ENCODE measurements around the gene NAGS.

The NAGS gene

GRCh38 chr17:43984521-43984920, 19.9 kb upstream of the NAGS start:
- in situ Hi-C loops (cut with MboI; ENCODE audit: low sequenced_read_pairs, unreplicated experiment): no loop called here
- DNase-seq (ENCODE audit: low spot score): no peak
- TF ChIP-seq CTCF (IDR thresholded peaks at IDR 0.05; ENCODE audit: borderline replicate concordance, control extremely low read depth, extremely low read depth, insufficient read depth, missing control alignments): no peak

- TF ChIP-seq CTCF (IDR thresholded peaks at IDR 0.05; ENCODE audit: borderline replicate concordance, control extremely low read depth, extremely low read depth, insufficient read depth, missing control alignments): no peak
- in situ Hi-C loops (cut with MboI; ENCODE audit: low sequenced_read_pairs, unreplicated experiment): no loop called here
- no peak for DNase-seq (ENCODE audit: low spot score)
These were observed 18.0 kb upstream of the NAGS start for GRCh38 chr17:43986225-43986981.

GRCh38 chr17:43987131-43988021, 17.0 kb upstream of the NAGS start:
- no peak for TF ChIP-seq CTCF (IDR thresholded peaks at IDR 0.05; ENCODE audit: borderline replicate concordance, control extremely low read depth, extremely low read depth, insufficient read depth, missing control alignments)
- no peak for DNase-seq (ENCODE audit: low spot score)
- in situ Hi-C loops (cut with MboI; ENCODE audit: low sequenced_read_pairs, unreplicated experiment): no loop called here

GRCh38 chr17:43988301-43988700, 16.1 kb upstream of the NAGS start:
- no peak for DNase-seq (ENCODE audit: low spot score)
- TF ChIP-seq CTCF (IDR thresholded peaks at IDR 0.05; ENCODE audit: borderline replicate concordance, control extremely low read depth, extremely low read depth, insufficient read depth, missing control alignments): no peak
- in situ Hi-C loops (cut with MboI; ENCODE audit: low sequenced_read_pairs, unreplicated experiment): no loop called here

GRCh38 chr17:43992641-43993040, 11.8 kb upstream of the NAGS start:
- in situ Hi-C loops (cut with MboI; ENCODE audit: low sequenced_read_pairs, unreplicated experiment): loop anchor here (10.0 kb wide), 2 partner anchors 48 to 108 kb away; partner anchors contain the start of gene PPY
- TF ChIP-seq CTCF (IDR thresholded peaks at IDR 0.05; ENCODE audit: borderline replicate concordance, control extremely low read depth, extremely low read depth, insufficient read depth, missing control alignments): no peak
- DNase-seq (ENCODE audit: low spot score): no peak

GRCh38 chr17:43994272-43995149, 9.9 kb upstream of the NAGS start:
- peak; percentile 82 for DNase-seq (ENCODE audit: low spot score)
- in situ Hi-C loops (cut with MboI; ENCODE audit: low sequenced_read_pairs, unreplicated experiment): loop anchor here (10.0 kb wide), 2 partner anchors 50 to 110 kb away; partner anchors contain the start of gene PPY
- TF ChIP-seq CTCF (IDR thresholded peaks at IDR 0.05; ENCODE audit: borderline replicate concordance, control extremely low read depth, extremely low read depth, insufficient read depth, missing control alignments): peak; percentile 72
